ENCODE measurements around the gene ZNF880.
"Not testable (repeated sequence)": the region's sequence is repeated elsewhere in the genome, so short reads cannot be mapped to it uniquely, and the experiment has no call there.

DNA sequence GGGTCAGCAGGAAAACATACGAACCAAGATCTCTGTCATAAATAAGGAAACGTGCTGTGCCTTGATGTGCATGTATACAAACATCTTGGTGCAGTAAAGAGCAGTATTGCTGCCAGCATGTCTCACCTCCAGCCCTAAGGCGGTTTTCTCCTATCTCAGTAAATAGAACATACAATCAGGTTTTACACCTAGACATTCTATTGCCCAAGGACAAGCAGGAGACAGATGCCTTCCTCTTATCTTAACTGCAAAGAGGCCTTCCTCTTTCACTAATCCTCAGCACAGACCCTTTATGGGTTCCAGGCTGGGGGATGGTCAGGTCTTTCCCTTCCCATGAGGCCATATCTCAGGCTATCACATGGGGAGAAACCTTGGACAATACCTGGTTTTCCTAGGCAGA is 30.7 kb upstream of the ZNF880 start:
- TF ChIP-seq, protein P1, sequence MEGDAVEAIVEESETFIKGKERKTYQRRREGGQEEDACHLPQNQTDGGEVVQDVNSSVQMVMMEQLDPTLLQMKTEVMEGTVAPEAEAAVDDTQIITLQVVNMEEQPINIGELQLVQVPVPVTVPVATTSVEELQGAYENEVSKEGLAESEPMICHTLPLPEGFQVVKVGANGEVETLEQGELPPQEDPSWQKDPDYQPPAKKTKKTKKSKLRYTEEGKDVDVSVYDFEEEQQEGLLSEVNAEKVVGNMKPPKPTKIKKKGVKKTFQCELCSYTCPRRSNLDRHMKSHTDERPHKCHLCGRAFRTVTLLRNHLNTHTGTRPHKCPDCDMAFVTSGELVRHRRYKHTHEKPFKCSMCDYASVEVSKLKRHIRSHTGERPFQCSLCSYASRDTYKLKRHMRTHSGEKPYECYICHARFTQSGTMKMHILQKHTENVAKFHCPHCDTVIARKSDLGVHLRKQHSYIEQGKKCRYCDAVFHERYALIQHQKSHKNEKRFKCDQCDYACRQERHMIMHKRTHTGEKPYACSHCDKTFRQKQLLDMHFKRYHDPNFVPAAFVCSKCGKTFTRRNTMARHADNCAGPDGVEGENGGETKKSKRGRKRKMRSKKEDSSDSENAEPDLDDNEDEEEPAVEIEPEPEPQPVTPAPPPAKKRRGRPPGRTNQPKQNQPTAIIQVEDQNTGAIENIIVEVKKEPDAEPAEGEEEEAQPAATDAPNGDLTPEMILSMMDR (IDR thresholded peaks at IDR 0.05) = not testable (repeated sequence)
- not testable (repeated sequence) for TF ChIP-seq EZH2 (IDR thresholded peaks at IDR 0.05; ENCODE audit: borderline replicate concordance, insufficient read depth, low read depth, low read length, poor library complexity, severe bottlenecking)

Data from B cell (primary cell).